DMS79 (cell line): Measurements from ENCODE around the gene PSD4.
A peak's percentile ranks its signal among the peaks of the same experiment; 100 is the strongest.

Experiments used
- DNase-seq: peaks from one replicate; lab custom pipeline; 2025; lab: John Stamatoyannopoulos, UW

Gene PSD4

DNA sequence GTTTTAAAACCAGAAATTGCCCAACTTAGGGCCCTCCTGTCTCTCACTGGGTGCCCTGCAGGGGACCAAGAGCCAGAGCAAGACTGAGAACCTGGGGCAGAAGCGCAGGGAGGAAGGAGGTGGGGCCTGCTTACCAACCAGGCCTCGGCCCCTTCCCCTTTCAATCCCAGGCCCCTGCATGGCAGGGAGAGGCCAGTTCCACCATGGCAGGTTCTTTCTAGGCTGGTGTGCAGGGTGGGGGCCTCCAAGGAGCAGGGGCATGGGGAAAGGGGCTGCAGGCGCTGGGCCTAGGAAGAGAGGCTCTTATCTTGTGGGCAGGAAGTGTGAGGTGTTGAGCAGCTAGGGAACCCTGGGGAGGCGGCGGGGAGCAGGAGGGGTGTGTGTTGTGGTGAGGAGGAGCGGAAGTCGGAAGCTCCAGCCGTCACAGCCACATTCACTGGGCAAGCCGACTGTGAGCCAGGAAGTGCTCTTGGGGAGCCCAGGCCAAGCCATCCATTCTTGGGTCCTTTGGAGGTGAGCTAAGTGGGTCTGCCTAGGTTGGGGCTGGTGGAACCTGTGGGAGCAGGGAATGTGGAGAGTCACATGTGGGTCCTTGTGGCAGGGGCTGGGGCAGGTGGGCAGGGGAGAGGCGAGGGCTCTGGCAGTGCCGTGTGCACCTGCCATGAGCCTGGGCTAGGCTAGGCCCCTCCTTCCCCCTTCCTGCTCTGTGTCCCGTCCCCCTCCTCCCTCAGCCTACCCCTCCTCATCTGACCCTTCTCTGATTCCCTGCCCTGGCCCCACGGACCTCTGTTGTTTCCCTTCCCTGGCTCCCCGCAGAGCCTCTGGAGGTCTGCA is at the start of gene PSD4:
TSS of gene PSD4 (plus strand) at position 430 of the 834 bp plus-strand sequence. CDS start 8,486 bp downstream, outside the sequence.
- DNase-seq = no peak

DNA sequence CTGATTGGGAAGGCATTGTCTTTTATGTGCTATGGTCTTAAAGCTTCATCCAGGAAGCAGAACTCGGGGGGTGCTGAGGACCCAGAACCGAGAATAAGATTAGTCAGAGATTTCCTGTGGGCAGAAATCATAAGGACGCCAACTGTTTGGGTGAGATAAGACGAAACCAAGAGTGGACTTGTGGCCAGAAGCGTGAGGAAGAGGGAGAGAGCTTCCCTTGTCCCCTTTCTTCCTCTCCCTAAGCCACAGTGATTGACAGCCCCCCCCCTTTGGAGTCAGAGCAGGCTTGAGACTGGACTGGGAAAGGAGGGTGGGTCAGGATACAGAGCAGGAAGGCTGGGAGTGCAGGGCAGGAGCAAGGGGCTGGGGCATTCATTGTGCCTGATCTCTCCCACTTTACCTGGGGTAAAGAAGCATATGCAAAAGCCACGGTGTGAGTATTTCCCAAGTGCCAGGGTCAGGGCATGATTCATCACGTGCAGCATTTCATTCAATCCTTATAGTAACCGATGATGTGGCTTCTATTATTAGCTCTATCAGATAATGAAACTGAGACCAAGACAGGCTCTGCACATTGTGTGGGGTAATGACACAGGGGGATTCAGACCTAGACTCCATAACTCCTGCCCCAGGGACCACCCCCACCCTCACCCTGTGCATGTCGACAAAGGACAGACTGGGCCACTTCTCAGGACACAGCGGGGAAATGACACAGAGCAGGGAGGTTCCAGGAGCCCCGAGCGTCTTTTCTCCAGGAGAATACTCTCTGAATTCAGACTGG is 49.4 kb upstream of the PSD4 start:
- no peak for DNase-seq

GRCh38 chr2:113124984-113125855 is 48.6 kb upstream of the PSD4 start:
- DNase-seq = no peak

- DNase-seq = no peak
These were observed 46.7 kb upstream of the PSD4 start, which contains the start of gene IL1RN for GRCh38 chr2:113126845-113127645. TSS of gene IL1RN (plus strand) at chr2:113127598. CDS start at chr2:113127625, 27 bp downstream.

GRCh38 chr2:113127646-113128570 is 45.9 kb upstream of the PSD4 start:
- DNase-seq = no peak

- DNase-seq = no peak
These were observed 44.2 kb upstream of the PSD4 start for GRCh38 chr2:113129519-113130078.

DNA sequence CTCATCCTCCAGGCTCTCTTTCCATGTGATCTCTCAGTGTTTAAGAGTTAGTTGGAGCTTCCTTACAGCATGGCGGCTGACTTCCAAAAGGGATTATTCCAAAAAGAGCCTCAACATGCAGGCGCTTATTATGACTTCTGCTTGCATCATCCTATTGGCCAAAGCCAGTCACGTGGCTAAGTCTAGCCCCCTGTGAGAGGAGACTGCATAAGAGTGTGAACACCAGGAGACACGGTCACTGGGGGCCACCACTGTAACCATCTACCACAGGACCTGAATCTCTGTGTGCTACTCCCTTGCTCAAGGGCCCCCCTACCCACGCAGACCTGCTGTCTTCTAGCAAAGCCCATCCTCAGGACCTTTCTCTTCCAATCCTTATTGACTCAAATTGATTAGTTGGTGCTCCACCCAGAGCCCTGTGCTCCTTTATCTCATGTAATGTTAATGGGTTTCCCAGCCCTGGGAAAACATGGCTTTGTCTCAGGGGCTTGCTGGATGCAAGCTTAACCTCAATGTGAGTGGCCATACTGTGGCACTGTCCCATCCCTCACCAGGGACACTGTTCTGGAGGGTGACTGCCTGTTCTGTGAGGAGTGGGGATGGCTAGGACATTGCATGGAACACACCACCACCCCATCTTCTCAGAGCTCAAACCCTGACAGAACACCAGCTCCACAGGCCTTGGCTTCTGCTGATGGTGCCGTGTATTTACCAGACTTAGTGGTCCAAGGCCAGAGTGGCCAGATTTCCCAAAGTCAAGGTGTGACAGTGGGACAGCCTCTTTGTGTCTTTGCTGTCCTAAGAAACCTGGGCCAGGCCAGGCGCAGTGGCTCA is 42.2 kb upstream of the PSD4 start:
- no peak for DNase-seq

DNA sequence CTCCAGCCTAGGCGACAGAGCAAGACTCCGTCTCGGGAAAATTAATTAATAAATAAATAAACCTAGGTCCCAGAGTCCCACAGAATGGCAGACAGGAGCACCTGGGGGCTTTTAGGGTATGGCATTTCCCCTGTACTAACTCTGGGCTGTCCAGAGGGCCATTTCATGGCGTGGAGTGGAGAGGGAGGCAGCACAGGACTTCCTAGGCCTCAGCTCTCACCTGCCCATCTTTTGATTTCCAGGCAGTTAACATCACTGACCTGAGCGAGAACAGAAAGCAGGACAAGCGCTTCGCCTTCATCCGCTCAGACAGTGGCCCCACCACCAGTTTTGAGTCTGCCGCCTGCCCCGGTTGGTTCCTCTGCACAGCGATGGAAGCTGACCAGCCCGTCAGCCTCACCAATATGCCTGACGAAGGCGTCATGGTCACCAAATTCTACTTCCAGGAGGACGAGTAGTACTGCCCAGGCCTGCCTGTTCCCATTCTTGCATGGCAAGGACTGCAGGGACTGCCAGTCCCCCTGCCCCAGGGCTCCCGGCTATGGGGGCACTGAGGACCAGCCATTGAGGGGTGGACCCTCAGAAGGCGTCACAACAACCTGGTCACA is 41.3 kb upstream of the PSD4 start:
- DNase-seq = no peak

GRCh38 chr2:113133704-113134598 is 39.8 kb upstream of the PSD4 start:
- DNase-seq = no peak

- no peak for DNase-seq
These were observed 39.1 kb upstream of the PSD4 start for GRCh38 chr2:113134717-113135116.

GRCh38 chr2:113135317-113135716 is 38.5 kb upstream of the PSD4 start:
- no peak for DNase-seq

DNA sequence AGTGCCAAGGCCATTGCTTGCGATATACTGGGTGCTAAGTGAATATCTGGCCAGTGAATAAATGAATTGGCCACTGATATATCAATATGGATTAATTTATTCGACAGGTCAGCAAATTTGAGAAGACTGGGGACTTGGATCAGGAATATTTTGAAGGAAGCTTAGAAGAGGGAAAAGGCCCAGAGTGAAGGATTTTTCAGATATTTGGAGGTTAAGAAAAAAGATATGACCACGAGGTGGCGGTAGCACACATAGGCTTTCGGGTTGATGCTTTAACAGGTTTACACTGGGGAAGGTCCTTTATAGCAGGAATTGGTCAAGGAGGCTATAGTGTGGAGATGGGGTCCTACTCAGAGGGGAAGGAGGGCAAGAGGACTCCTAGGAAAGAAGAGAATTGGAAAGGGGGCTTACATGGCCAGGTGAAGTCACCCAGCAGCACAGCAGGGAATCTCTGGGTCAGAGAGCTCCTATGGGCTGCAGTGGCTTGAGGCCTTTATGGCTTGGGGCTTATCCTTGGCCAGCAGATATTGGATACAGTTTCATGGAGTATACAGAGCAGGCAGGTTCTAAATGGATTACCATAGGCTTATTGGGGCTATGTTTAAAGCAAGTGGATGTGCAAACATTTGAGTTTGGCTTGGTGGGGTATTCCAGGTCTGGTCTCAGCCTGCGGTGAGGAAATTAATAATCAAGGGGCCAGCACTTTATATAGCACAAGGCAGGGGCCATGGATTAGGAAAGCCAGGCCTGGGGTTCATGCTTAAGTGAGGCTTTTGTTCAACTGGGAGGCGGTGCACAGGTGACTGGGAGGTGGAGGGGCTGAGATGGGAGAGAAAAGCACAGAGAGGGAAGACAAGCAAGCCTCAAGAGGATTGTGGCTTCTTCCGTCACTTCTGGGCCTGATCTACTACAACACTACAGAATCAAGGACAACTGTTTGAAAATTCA is 36.7 kb upstream of the PSD4 start:
- DNase-seq = peak; percentile 6

DNA sequence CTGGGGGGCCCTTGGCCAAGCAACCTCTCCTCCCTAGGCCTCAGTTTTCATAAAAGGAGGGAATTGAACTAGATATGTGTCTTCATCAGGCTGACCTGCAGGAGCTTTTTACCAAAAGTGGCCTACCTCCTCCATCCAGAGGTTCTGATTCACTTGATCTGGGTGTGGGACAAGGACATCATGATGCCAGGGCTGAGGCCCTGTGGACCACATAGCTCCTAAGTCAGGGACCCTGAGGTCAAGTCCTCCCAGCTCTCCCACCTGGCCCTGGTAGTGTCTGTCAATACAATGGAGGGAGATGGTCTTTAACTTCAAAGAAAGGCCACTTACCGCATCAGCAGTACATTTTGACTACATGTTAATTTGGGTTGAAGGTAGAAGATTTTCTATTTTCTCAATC is 35.9 kb upstream of the PSD4 start:
- DNase-seq = no peak

- DNase-seq = peak; percentile 30
These were observed 35.1 kb upstream of the PSD4 start for GRCh38 chr2:113138428-113139322.

- DNase-seq = no peak
These were observed 32.3 kb upstream of the PSD4 start for GRCh38 chr2:113141451-113141850.
